KOPT-K1 (cell line): ENCODE measurements around the gene CHMP4B.
A peak's percentile ranks its signal among the peaks of the same experiment; 100 is the strongest.

Source experiments
- H3K27ac ChIP-seq: fragments of 200-600 bp; sonication (generic); 2 replicates; pipeline ENCODE4 v1.5.1; 2016; ENCODE audit warnings: antibody characterized with exemption, mild to moderate bottlenecking, low read depth, low read length; ENCODE audit not compliant: poor library complexity, severe bottlenecking
- H3K36me3 ChIP-seq: fragments of 200-600 bp; sonication (generic); 2 replicates; pipeline ENCODE4 v1.5.1; 2017; ENCODE audit warnings: antibody characterized with exemption, mild to moderate bottlenecking, low read length, moderate library complexity; ENCODE audit not compliant: insufficient read depth
- H3K9me3 ChIP-seq: fragments of 200-600 bp; sonication (generic); 2 replicates; pipeline ENCODE4 v1.5.1; 2017; ENCODE audit warnings: antibody characterized with exemption, low read length, mild to moderate bottlenecking; ENCODE audit not compliant: insufficient read depth, poor library complexity, severe bottlenecking

CHMP4B gene

GRCh38 chr20:33822423-33822822, 11.3 kb downstream of the CHMP4B start:
- H3K36me3 ChIP-seq = peaks cover 28% of the 10 kb centered on the region; the same call in 1 of the 2 replicates
- H3K27ac ChIP-seq = no peak overlapping the region
- no peaks in the 10 kb centered on the region for H3K9me3 ChIP-seq

- Histone ChIP-seq H3K36me3 (peaks cover 26% of the 10 kb centered on the region; the same call in 1 of the 2 replicates), H3K9me3 (no peaks in the 10 kb centered on the region), H3K27ac (no peak overlapping the region)
Measured at GRCh38 chr20:33822991-33823390, 11.8 kb downstream of the CHMP4B start.

- Histone ChIP-seq H3K9me3 (no peaks in the 10 kb centered on the region), H3K27ac (no peak overlapping the region), H3K36me3 (peaks cover 9% of the 10 kb centered on the region; the same call in 1 of the 2 replicates)
Measured at GRCh38 chr20:33824852-33825251, 13.7 kb downstream of the CHMP4B start.

GRCh38 chr20:33825340-33826269, 14.5 kb downstream of the CHMP4B start:
- Histone ChIP-seq H3K9me3 (no peaks in the 10 kb centered on the region), H3K36me3 (peaks cover 9% of the 10 kb centered on the region; the same call in 1 of the 2 replicates), H3K27ac (no peak overlapping the region)

- Histone ChIP-seq H3K36me3 (peaks cover 11% of the 10 kb centered on the region; the same call in 1 of the 2 replicates), H3K9me3 (no peaks in the 10 kb centered on the region), H3K27ac (peak overlapping the region; percentile 80)
Measured at GRCh38 chr20:33826270-33826897, 15.2 kb downstream of the CHMP4B start.

GRCh38 chr20:33827109-33827508, 16.0 kb downstream of the CHMP4B start:
- Histone ChIP-seq H3K9me3 (no peaks in the 10 kb centered on the region), H3K27ac (peak overlapping the region; percentile 80), H3K36me3 (peaks cover 19% of the 10 kb centered on the region)

- Histone ChIP-seq H3K36me3 (peaks cover 22% of the 10 kb centered on the region), H3K9me3 (no peaks in the 10 kb centered on the region), H3K27ac (peak overlapping the region; percentile 80)
Measured at GRCh38 chr20:33827634-33828325, 16.6 kb downstream of the CHMP4B start.

GRCh38 chr20:33828326-33828844, 17.2 kb downstream of the CHMP4B start:
- Histone ChIP-seq H3K36me3 (peaks cover 24% of the 10 kb centered on the region), H3K27ac (peak overlapping the region; percentile 80), H3K9me3 (no peaks in the 10 kb centered on the region)

- peak overlapping the region; percentile 80 for H3K27ac ChIP-seq
Measured at GRCh38 chr20:33828967-33829560, 17.9 kb downstream of the CHMP4B start.

GRCh38 chr20:33829636-33830035, 18.5 kb downstream of the CHMP4B start:
- Histone ChIP-seq H3K36me3 (peaks cover 25% of the 10 kb centered on the region), H3K27ac (peak overlapping the region; percentile 80), H3K9me3 (no peaks in the 10 kb centered on the region)

More at GRCh38 chr20:33828967-33829560, 17.9 kb downstream of the CHMP4B start:
- no peaks in the 10 kb centered on the region for H3K9me3 ChIP-seq
- peaks cover 24% of the 10 kb centered on the region for H3K36me3 ChIP-seq

GRCh38 chr20:33830371-33830770, 19.2 kb downstream of the CHMP4B start:
- Histone ChIP-seq H3K36me3 (peaks cover 33% of the 10 kb centered on the region), H3K9me3 (no peaks in the 10 kb centered on the region), H3K27ac (peak overlapping the region; percentile 80)

- H3K9me3 ChIP-seq = no peaks in the 10 kb centered on the region
- H3K27ac ChIP-seq = no peak overlapping the region
Measured at GRCh38 chr20:33832103-33832804, 21.1 kb downstream of the CHMP4B start.

GRCh38 chr20:33833333-33833732, 22.2 kb downstream of the CHMP4B start:
- Histone ChIP-seq H3K27ac (no peak overlapping the region), H3K36me3 (peaks cover 41% of the 10 kb centered on the region), H3K9me3 (no peaks in the 10 kb centered on the region)

More at GRCh38 chr20:33832103-33832804, 21.1 kb downstream of the CHMP4B start:
- peaks cover 41% of the 10 kb centered on the region for H3K36me3 ChIP-seq

- H3K27ac ChIP-seq = no peak overlapping the region
- peaks cover 41% of the 10 kb centered on the region for H3K36me3 ChIP-seq
- H3K9me3 ChIP-seq = no peaks in the 10 kb centered on the region
Measured at GRCh38 chr20:33835615-33836172, 24.5 kb downstream of the CHMP4B start.
